ENCODE results near the gene LGALS1. TPM values are rescaled to one million over a fixed set of nuclear protein-coding genes. Genes with fewer than 3 reads are reported as not detected.
A peak's percentile ranks its signal among the peaks of the same experiment; 100 is the strongest.
"Not testable (repeated sequence)": the region's sequence is repeated elsewhere in the genome, so short reads cannot be mapped to it uniquely, and the experiment has no call there.

The LGALS1 gene
- total and polyA plus RNA-seq, 2 donors (not counting 1 experiment from before 2014, with no cell fraction given): 106 to 207 TPM

DNA sequence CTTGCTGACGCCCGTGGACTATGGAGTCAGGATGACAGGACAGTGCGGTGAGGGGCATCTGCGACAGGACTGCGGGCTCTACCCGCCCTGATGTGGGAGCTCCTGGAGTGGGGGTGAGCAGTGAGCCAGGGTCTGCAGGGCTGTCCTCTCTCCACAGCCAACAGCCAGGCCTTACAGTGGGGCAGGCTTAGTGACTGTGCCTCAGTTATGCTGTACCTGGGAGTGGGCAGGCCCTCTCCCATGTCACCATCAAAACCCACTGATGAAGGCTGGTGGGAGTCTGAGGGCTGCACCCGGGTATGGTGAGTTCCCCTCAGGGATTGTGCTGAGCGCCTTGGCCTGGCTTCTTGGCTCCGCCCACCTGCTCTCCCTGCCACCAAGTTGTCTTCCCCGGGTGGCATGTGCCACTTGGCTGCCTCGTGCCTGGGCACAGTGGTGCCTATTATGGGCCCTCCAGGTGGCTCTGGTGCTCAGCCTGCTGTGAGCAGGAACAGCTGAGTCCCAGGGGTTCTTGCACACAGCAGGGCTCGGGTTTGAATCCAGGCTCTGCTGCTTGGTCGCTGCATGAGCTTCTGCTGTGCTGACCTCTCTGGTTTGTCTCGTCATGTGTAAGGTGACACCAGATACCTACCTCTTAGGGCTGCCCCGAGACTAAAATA, 17.3 kb downstream of the LGALS1 start:
- no peaks in the 10 kb centered on the region for H3K79me2 ChIP-seq (ENCODE audit: control insufficient read depth, insufficient read depth, low read length)
- Mint-ChIP-seq H3K4me1 (peaks cover 14% of the 10 kb centered on the region), H3K27ac (no peak overlapping the region), H3K27me3 (no peaks in the 10 kb centered on the region), H3K9me3 (ENCODE audit: insufficient read depth) (no peaks in the 10 kb centered on the region), H3K4me3 (no peak overlapping the region)
- no peak overlapping the region for H3K27ac ChIP-seq (ENCODE audit: low read length in 2 of 2)
- no peaks in the 10 kb centered on the region for H3K27me3 ChIP-seq (replicated peaks in 1 of 4; ENCODE audit: control extremely low read depth in 1 of 4, control insufficient read depth in 3 of 4, insufficient read depth in 4 of 4, low read length in 3 of 4)
- no peak overlapping the region for H3K4me2 ChIP-seq (replicated peaks; ENCODE audit: low read depth, low read length, poor library complexity, severe bottlenecking)
- ATAC-seq (ENCODE audit: low read depth) (no peak), DNase-seq (no peak)
- no peaks in the 10 kb centered on the region for H3K9me3 ChIP-seq (ENCODE audit: control extremely low read depth in 1 of 3, control insufficient read depth in 2 of 3, insufficient read depth in 1 of 3, low read length in 2 of 3)
- no peak overlapping the region for H2AFZ ChIP-seq (ENCODE audit: insufficient read depth, low read depth, low read length, poor library complexity, severe bottlenecking)
- WGBS (ENCODE audit: insufficient coverage): 95% methylated on average over 15 of the region's 15 CpGs
- CTCF ChIA-PET: no interaction called here
- H3K4me3 ChIP-seq (ENCODE audit: control extremely low read depth in 1 of 5, extremely low read depth in 1 of 5, insufficient read depth in 1 of 5, low read depth in 2 of 5, low read length in 4 of 5): no peak overlapping the region
- H4K20me1 ChIP-seq (ENCODE audit: control insufficient read depth, insufficient read depth, low read length, poor library complexity, severe bottlenecking): no peaks in the 10 kb centered on the region
- POLR2A ChIA-PET: interaction anchor here (0.6 kb wide), 1 partner anchor 195 kb away, joined by 3 read pairs; no protein-coding TSS in a partner anchor
- TF ChIP-seq, protein P1, sequence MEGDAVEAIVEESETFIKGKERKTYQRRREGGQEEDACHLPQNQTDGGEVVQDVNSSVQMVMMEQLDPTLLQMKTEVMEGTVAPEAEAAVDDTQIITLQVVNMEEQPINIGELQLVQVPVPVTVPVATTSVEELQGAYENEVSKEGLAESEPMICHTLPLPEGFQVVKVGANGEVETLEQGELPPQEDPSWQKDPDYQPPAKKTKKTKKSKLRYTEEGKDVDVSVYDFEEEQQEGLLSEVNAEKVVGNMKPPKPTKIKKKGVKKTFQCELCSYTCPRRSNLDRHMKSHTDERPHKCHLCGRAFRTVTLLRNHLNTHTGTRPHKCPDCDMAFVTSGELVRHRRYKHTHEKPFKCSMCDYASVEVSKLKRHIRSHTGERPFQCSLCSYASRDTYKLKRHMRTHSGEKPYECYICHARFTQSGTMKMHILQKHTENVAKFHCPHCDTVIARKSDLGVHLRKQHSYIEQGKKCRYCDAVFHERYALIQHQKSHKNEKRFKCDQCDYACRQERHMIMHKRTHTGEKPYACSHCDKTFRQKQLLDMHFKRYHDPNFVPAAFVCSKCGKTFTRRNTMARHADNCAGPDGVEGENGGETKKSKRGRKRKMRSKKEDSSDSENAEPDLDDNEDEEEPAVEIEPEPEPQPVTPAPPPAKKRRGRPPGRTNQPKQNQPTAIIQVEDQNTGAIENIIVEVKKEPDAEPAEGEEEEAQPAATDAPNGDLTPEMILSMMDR (IDR thresholded peaks at IDR 0.05): no peak
- TF ChIP-seq EZH2 (IDR thresholded peaks at IDR 0.05; ENCODE audit: borderline replicate concordance, insufficient read depth, low read depth, low read length, poor library complexity, severe bottlenecking): no peak
- peaks cover 0 to 58% of the 10 kb centered on the region in 2 experiments for H3K36me3 ChIP-seq (replicated peaks in 1 of 2; ENCODE audit: control extremely low read depth in 1 of 2, control insufficient read depth in 1 of 2, extremely low read depth in 1 of 2, insufficient read depth in 2 of 2, low read length in 1 of 2)
- peaks cover 9 to 17% of the 10 kb centered on the region in 2 donors for H3K4me1 ChIP-seq (ENCODE audit: control insufficient read depth in 2 of 2, insufficient read depth in 2 of 2, low read length in 2 of 2)
- H3K9ac ChIP-seq (ENCODE audit: low read length): no peak overlapping the region
- intact Hi-C loops (cut with micrococcal nuclease): no loop called here

DNA sequence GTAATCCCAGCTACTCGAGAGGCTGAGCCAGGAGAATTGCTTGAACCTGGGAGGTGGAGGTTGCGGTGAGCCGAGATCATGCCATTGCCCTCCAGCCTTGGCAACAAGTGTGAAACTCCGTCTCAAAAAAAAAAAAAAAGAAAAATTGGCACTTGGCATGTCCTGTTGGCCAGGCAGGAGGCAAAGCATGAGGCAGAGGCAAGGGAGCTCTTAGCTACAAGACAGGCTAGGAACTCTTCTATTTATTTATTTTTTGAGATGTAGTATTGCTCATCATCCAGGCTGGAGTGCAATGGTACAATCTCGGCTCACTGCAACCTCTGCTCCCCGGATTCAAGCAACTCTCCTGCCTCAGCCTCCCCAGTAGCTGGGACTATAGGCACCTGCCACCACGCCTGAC, 18.7 kb downstream of the LGALS1 start:
- H3K9me3 ChIP-seq (ENCODE audit: control extremely low read depth in 1 of 3, control insufficient read depth in 2 of 3, insufficient read depth in 1 of 3, low read length in 2 of 3); H2AFZ ChIP-seq (ENCODE audit: insufficient read depth, low read depth, low read length, poor library complexity, severe bottlenecking); H3K9ac ChIP-seq (ENCODE audit: low read length); ATAC-seq (ENCODE audit: low read depth); H3K27me3 ChIP-seq (replicated peaks in 1 of 4; ENCODE audit: control extremely low read depth in 1 of 4, control insufficient read depth in 3 of 4, insufficient read depth in 4 of 4, low read length in 3 of 4); H3K79me2 ChIP-seq (ENCODE audit: control insufficient read depth, insufficient read depth, low read length); H3K27me3 Mint-ChIP-seq; H3K4me3 Mint-ChIP-seq; H3K27ac Mint-ChIP-seq; H3K4me2 ChIP-seq (replicated peaks; ENCODE audit: low read depth, low read length, poor library complexity, severe bottlenecking); H3K4me3 ChIP-seq (ENCODE audit: control extremely low read depth in 1 of 5, extremely low read depth in 1 of 5, insufficient read depth in 1 of 5, low read depth in 2 of 5, low read length in 4 of 5); H4K20me1 ChIP-seq (ENCODE audit: control insufficient read depth, insufficient read depth, low read length, poor library complexity, severe bottlenecking); intact Hi-C loops (cut with micrococcal nuclease); H3K9me3 Mint-ChIP-seq (ENCODE audit: insufficient read depth); H3K27ac ChIP-seq (ENCODE audit: low read length in 2 of 2); DNase-seq: not testable (repeated sequence)
- peaks cover 11% of the 10 kb centered on the region for H3K4me1 Mint-ChIP-seq
- Histone ChIP-seq H3K4me1 (ENCODE audit: control insufficient read depth in 2 of 2, insufficient read depth in 2 of 2, low read length in 2 of 2) (peaks cover 9 to 17% of the 10 kb centered on the region in 2 donors), H3K36me3 (replicated peaks in 1 of 2; ENCODE audit: control extremely low read depth in 1 of 2, control insufficient read depth in 1 of 2, extremely low read depth in 1 of 2, insufficient read depth in 2 of 2, low read length in 1 of 2) (peaks cover 0 to 46% of the 10 kb centered on the region in 2 experiments)
- CTCF ChIA-PET: interaction anchor here (0.7 to 0.9 kb wide), 2 partner anchors 18 to 69 kb away, joined by 3 read pairs; partner anchors contain the start of gene LGALS1
- 100% methylated on average over 5 of the region's 7 CpGs for WGBS (ENCODE audit: insufficient coverage)
- POLR2A ChIA-PET: interaction anchor here (0.7 kb wide), 1 partner anchor 80 kb away, joined by 3 read pairs; no protein-coding TSS in a partner anchor

DNA sequence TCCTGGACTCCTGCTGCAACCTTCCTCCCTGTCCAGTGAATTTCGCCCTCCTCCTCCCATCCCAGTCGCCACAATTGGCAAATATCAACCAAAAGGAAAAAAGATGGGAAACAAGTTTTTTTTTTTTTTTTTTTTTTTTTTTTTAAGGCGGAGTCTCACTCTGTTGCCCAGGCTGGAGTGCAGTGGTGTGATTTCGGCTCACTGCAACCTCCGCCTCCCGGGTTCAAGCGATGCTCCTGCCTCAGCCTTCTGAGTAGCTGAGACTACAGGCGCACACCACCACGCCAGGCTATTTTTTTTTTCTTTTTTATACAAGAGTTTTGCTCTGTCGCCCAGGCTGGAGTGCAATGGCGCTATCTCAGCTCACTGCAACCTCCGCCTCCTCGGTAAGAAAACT, 20.8 kb downstream of the LGALS1 start:
- 44% methylated on average over 10 of the region's 13 CpGs for WGBS (ENCODE audit: insufficient coverage)
- CTCF ChIA-PET: interaction anchor here (0.6 to 3.3 kb wide), 6 partner anchors 15 to 117 kb away, joined by 3 to 12 read pairs (median 4); no protein-coding TSS in a partner anchor
- peak overlapping the region; percentile 47 for H3K9ac ChIP-seq (ENCODE audit: low read length)

More for the DNA sequence above, 20.8 kb downstream of the LGALS1 start:
- ATAC-seq (ENCODE audit: low read depth): peak; percentile 6
- Histone ChIP-seq H3K36me3 (replicated peaks in 1 of 2; ENCODE audit: control extremely low read depth in 1 of 2, control insufficient read depth in 1 of 2, extremely low read depth in 1 of 2, insufficient read depth in 2 of 2, low read length in 1 of 2) (peaks cover 0 to 28% of the 10 kb centered on the region in 2 experiments), H3K4me3 (ENCODE audit: control extremely low read depth in 1 of 5, extremely low read depth in 1 of 5, insufficient read depth in 1 of 5, low read depth in 2 of 5, low read length in 4 of 5) (peak overlapping the region in 4 of 5 experiments; percentile 6 to 34 (median 24)), H3K4me1 (ENCODE audit: control insufficient read depth in 2 of 2, insufficient read depth in 2 of 2, low read length in 2 of 2) (peaks cover 9 to 17% of the 10 kb centered on the region in 2 donors), H3K4me2 (replicated peaks; ENCODE audit: low read depth, low read length, poor library complexity, severe bottlenecking) (peak overlapping the region; percentile 72), H2AFZ (ENCODE audit: insufficient read depth, low read depth, low read length, poor library complexity, severe bottlenecking) (peak overlapping the region; percentile 38)
- intact Hi-C loops (cut with micrococcal nuclease): loop anchor here (1.0 kb wide), 1 partner anchor 10 kb away; the partner anchor contains the start of gene NOL12
- H3K27me3 ChIP-seq (replicated peaks in 1 of 4; ENCODE audit: control extremely low read depth in 1 of 4, control insufficient read depth in 3 of 4, insufficient read depth in 4 of 4, low read length in 3 of 4); DNase-seq; H3K27ac Mint-ChIP-seq; H3K27me3 Mint-ChIP-seq; H3K79me2 ChIP-seq (ENCODE audit: control insufficient read depth, insufficient read depth, low read length); H4K20me1 ChIP-seq (ENCODE audit: control insufficient read depth, insufficient read depth, low read length, poor library complexity, severe bottlenecking); H3K27ac ChIP-seq (ENCODE audit: low read length in 2 of 2); H3K9me3 ChIP-seq (ENCODE audit: control extremely low read depth in 1 of 3, control insufficient read depth in 2 of 3, insufficient read depth in 1 of 3, low read length in 2 of 3); H3K9me3 Mint-ChIP-seq (ENCODE audit: insufficient read depth); POLR2A ChIA-PET: not testable (repeated sequence)
- H3K4me3 Mint-ChIP-seq: peak overlapping the region; percentile 72
- H3K4me1 Mint-ChIP-seq: peaks cover 11% of the 10 kb centered on the region

All from B cell (primary cell).